Upper lobe of right lung (tissue), 1 donor: Measurements from ENCODE around the gene SLC1A4. TPM values are rescaled to one million over a fixed set of nuclear protein-coding genes. Genes with fewer than 3 reads are reported as not detected.
"Not testable (repeated sequence)": the region's sequence is repeated elsewhere in the genome, so short reads cannot be mapped to it uniquely, and the experiment has no call there.

Experiments used
- ATAC-seq: fragments of 200-7000 bp; cut with Tn5 transposase; one replicate; pipeline ENCODE4 v1.9.1; 2020; ENCODE audit warnings: mild to moderate bottlenecking, moderate library complexity
- DNase-seq: peaks from one replicate; pipeline ENCODE4 v3.0.0-alpha.2; 2020
- H3K27ac ChIP-seq: fragments of 200-600 bp; one replicate; pipeline ENCODE4 v1.8.0; 2022
- H3K27me3 ChIP-seq: fragments of 200-600 bp; one replicate; pipeline ENCODE4 v1.8.0; 2022; ENCODE audit warnings: mild to moderate bottlenecking
- H3K36me3 ChIP-seq: fragments of 200-600 bp; one replicate; pipeline ENCODE4 v1.8.0; 2022
- H3K4me1 ChIP-seq: fragments of 200-600 bp; one replicate; pipeline ENCODE4 v1.8.0; 2022
- H3K4me3 ChIP-seq: fragments of 200-600 bp; one replicate; pipeline ENCODE4 v1.8.0; 2022; ENCODE audit warnings: mild to moderate bottlenecking
- H3K9me3 ChIP-seq: fragments of 200-600 bp; one replicate; pipeline ENCODE4 v1.8.0; 2022
- intact Hi-C: fragments of 100-400 bp; cut with DNase I; formaldehyde crosslinking; loops from one replicate; pipeline ENCODE4 v1.11.0; 2022
- total RNA-seq: library from RNA; stranded (reverse); fragmentation: NEBNext Ultra II Directional; extraction: Animal tissue kit (Norgen Biotek cat#: 25700); gene quantifications from one replicate; pipeline ENCODE4 v1.2.1, GENCODE V29; 2021
- TF ChIP-seq, protein P1 (sequence below): fragments of 200-600 bp; IDR thresholded peaks from one replicate; pipeline ENCODE4 v1.8.0; 2022; ENCODE audit warnings: antibody characterized with exemption
- donor health status: DM: no; HTN: yes; CAD: no; lungs with severe emphysema.

SLC1A4 gene
- total RNA-seq, 1 donor from 2014 or later, result 12.2 TPM

DNA sequence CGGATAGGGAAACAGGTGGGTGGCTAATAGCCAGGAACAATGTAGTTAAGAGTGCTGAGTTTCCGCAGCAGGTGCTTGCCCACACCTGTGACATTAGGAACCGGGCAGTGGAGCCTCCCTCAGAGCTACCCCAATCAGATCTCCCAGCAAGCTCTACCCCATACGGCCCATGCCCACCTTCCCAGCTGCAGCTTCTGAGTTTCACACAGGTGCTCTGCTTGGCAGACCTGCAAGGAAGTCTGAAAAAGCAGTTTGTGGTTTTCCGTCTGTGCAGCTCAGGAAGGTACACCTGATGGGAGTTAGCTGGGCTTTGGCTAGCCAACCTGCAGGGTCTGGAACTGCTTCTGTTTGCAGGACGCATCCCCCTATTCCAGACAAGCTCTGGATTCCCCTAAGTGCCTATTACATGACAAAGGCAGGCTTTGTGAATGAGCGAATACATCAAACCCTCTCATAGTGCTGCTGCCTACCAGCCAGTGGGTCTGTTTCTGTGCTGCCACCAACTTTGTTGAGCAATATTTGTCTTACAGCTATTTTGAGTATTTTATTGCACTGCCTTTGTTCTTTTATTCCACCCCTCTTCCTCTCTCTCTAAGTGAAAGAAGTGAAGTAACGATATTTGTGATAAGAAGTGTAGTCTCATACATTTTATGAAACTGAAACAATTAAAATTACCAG is 42.3 kb downstream of the SLC1A4 start:
- Histone ChIP-seq H3K9me3 (no peaks in the 10 kb centered on the region), H3K36me3 (no peaks in the 10 kb centered on the region), H3K27ac (peak overlapping the region; percentile 36), H3K4me3 (peak overlapping the region; percentile 14), H3K27me3 (no peaks in the 10 kb centered on the region), H3K4me1 (peaks cover 19% of the 10 kb centered on the region)
- peak; percentile 67 for ATAC-seq
- TF ChIP-seq, protein P1, sequence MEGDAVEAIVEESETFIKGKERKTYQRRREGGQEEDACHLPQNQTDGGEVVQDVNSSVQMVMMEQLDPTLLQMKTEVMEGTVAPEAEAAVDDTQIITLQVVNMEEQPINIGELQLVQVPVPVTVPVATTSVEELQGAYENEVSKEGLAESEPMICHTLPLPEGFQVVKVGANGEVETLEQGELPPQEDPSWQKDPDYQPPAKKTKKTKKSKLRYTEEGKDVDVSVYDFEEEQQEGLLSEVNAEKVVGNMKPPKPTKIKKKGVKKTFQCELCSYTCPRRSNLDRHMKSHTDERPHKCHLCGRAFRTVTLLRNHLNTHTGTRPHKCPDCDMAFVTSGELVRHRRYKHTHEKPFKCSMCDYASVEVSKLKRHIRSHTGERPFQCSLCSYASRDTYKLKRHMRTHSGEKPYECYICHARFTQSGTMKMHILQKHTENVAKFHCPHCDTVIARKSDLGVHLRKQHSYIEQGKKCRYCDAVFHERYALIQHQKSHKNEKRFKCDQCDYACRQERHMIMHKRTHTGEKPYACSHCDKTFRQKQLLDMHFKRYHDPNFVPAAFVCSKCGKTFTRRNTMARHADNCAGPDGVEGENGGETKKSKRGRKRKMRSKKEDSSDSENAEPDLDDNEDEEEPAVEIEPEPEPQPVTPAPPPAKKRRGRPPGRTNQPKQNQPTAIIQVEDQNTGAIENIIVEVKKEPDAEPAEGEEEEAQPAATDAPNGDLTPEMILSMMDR, result no peak
- intact Hi-C loops, result no loop called here
- DNase-seq, result no peak

DNA sequence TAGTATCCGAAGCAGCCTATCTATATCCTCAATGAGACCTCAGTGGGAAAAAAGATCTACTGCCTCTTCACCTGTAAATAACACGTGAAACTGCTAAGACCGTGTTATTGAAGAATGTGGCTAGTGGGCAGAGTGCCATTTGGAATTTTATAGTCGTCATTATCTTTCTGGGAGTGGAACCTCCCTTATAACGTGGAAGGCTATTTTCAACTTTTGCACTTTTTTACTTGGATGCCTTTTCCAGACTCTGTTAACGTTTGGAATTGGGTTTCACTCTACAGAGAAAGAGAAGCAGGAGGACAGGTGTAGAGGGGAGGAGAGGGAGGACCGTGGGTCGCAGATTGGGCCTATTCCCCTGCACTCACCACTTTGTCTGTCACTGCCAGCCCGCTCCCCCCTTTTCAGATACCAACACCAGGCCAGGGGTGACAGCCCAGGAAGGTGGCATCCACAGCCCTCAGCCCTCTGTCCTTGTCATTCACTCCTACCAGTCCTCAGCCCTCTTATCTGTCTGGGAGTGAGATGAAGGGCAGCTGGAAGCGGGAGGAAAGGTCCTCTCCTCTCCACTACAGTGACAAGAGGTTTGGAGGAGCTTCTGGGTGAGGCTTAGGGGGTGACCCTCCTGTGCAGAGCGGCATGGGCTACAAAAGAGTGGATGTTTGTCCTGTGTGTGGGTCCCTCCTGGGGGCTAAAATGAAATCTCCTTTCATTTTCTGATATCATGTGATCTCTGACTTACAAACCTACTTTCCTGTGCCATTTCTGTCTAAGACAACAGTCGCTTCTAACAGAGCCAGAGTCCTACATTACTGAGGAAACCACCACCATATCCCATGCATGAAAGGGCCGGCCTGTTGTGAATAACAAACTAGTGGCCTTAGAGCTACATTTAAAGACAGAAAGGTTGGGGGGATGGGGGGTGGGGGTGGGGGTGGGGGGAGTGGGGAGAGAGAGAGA is 43.1 kb downstream of the SLC1A4 start:
- DNase-seq (no peak), ATAC-seq (no peak)
- Histone ChIP-seq H3K27me3 (no peaks in the 10 kb centered on the region), H3K36me3 (no peaks in the 10 kb centered on the region), H3K4me1 (peaks cover 19% of the 10 kb centered on the region), H3K9me3 (no peaks in the 10 kb centered on the region), H3K27ac (peak overlapping the region; percentile 36), H3K4me3 (peak overlapping the region; percentile 14)
- intact Hi-C loops, result no loop called here
- TF ChIP-seq, protein P1, result no peak

DNA sequence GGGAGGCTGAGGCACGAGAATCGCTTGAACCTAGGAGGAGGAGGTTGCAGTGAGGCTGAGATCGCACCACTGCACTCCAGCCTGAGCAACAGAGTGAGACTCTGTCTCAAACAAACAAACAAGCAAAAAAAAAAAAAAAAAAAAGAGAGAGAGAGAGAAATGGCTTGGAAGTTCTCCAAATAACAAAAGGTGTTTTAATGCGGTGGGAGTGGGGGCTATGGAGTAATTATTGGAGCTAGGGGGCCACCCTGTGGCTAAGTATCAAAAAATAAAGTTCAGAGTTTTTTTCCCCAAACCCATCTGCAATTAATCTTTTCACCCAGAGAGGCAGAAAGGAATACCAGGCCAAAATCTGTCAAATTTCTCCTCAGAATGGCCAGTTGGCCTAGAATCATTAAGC is 44.0 kb downstream of the SLC1A4 start:
- Histone ChIP-seq H3K4me1 (peaks cover 18% of the 10 kb centered on the region), H3K36me3 (no peaks in the 10 kb centered on the region), H3K9me3 (no peaks in the 10 kb centered on the region), H3K27ac (no peak overlapping the region), H3K27me3 (no peaks in the 10 kb centered on the region), H3K4me3 (no peak overlapping the region)
- no peak for DNase-seq
- no peak for ATAC-seq
- TF ChIP-seq, protein P1, result peak; percentile 14
- intact Hi-C loops, result no loop called here

DNA sequence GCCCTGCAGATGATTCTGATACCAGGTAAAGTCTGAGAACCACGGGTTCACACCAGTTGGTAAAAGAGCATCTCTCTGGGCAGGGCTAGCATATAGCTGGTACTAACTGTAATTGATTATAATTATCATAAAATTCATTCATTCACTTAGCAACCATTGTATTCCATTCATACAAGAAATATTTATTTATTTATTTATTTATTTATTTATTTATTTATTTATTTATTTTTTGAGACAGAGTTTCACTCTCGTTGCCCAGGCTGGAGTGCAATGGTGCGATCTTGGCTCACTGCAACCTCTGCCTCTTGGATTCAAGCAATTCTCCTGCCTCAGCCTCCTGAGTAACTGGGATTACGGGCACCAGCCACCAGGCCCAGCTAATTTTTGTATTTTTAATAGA is 44.5 kb downstream of the SLC1A4 start:
- H3K36me3 ChIP-seq, DNase-seq, H3K4me3 ChIP-seq, H3K27ac ChIP-seq, intact Hi-C loops, ATAC-seq, H3K9me3 ChIP-seq, H3K27me3 ChIP-seq: not testable (repeated sequence)
- peaks cover 14% of the 10 kb centered on the region for H3K4me1 ChIP-seq

DNA sequence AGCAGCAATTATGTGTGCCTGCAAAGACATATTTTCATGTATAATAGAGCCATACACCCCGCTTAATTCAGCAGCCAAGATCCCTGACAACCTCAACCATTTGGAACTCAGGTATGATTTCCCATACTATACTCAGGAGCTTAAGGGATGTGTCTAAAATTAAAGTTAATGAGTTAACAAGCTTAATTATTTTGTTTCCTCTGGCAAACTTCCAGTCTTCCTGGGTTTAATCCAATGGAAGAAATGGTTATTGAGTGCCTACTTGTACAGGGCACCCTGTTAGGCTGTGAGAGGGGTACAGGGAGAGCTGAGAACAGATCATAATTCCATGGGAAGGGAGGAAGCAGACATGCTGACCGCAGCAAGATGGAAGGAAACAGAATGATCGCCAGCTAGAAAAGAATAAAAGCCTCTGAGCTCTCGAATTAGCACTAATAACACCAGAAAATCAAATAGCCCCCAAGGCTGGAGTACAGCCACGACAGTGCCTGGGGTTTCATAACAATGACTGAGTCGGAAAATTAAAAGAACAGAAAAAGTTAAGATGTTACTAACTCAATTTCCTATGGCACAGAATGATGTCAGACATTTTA is 46.2 kb downstream of the SLC1A4 start:
- H3K27me3 ChIP-seq, result no peaks in the 10 kb centered on the region
- ATAC-seq (no peak), DNase-seq (no peak)
- no peak overlapping the region for H3K4me3 ChIP-seq
- no peaks in the 10 kb centered on the region for H3K9me3 ChIP-seq
- intact Hi-C loops, result no loop called here
- H3K36me3 ChIP-seq, result no peaks in the 10 kb centered on the region
- TF ChIP-seq, protein P1, result no peak
- H3K27ac ChIP-seq, result no peak overlapping the region
- peaks cover 18% of the 10 kb centered on the region for H3K4me1 ChIP-seq

DNA sequence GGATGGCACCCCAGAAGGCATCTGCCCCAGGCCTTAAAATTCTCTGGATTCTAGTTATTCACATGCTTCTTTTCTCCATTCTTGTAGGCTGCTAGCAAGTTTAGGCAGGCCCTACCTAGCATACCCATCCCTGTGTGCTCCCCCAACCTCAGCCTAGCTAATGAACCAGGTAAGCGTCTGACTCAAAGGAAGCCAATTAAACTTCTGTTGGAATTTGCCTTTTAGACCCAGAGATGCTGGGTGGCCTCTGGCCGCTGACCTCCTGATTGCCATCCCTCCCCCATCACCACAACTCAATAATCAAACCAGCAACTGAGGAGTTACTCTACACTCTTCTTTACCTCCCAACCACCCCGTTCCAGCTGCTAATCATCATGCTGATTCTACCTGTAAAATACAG is 48.0 kb downstream of the SLC1A4 start:
- no peak overlapping the region for H3K4me3 ChIP-seq
- H3K27ac ChIP-seq, result no peak overlapping the region
- intact Hi-C loops, result no loop called here
- no peaks in the 10 kb centered on the region for H3K9me3 ChIP-seq
- H3K4me1 ChIP-seq, result peaks cover 9% of the 10 kb centered on the region
- H3K36me3 ChIP-seq, result no peaks in the 10 kb centered on the region
- TF ChIP-seq, protein P1, result no peak
- DNase-seq (no peak), ATAC-seq (no peak)
- H3K27me3 ChIP-seq, result no peaks in the 10 kb centered on the region
